Activated CD8-positive, alpha-beta T cell treated with anti-CD3 and anti-CD28 coated beads, Interleukin-2, amount 10 ng/mL, durations not matched to agents 7 days and 5 days (primary cell): ENCODE data around the gene C8A. TPM values are rescaled to one million over a fixed set of nuclear protein-coding genes. Genes with fewer than 3 reads are reported as not detected.

ENCODE experiments used
- ATAC-seq: fragments of 150-1000 bp; cut with Tn5 transposase; one replicate; pipeline ENCODE4 v1.10.0; 2021; ENCODE audit warnings: moderate library complexity
- CTCF ChIA-PET: fragments of 350-600 bp; sonication (Branson Sonifier 250); formaldehyde crosslinking; loops from one replicate; lab custom pipeline; 2021; ENCODE audit warnings: antibody characterized with exemption; lab: Charles Lee
- POLR2A ChIA-PET: fragments of 350-600 bp; sonication (Branson Sonifier 250); formaldehyde crosslinking; loops from one replicate; lab custom pipeline; 2021; ENCODE audit warnings: antibody characterized with exemption; lab: Charles Lee
- DNase-seq: peaks from one replicate; pipeline ENCODE4 v3.0.0-alpha.2; 2020
- H3K27ac Mint-ChIP-seq: one replicate; pipeline ENCODE4 v1.8.0; 2021; ENCODE audit warnings: mild to moderate bottlenecking, mixed read lengths
- H3K27me3 Mint-ChIP-seq: one replicate; pipeline ENCODE4 v1.8.0; 2021; ENCODE audit warnings: low read depth, mixed read lengths
- H3K36me3 Mint-ChIP-seq: one replicate; pipeline ENCODE4 v1.8.0; 2021; ENCODE audit warnings: low read depth, mixed read lengths
- H3K4me1 Mint-ChIP-seq: one replicate; pipeline ENCODE4 v1.8.0; 2021; ENCODE audit warnings: low read depth, mixed read lengths
- H3K4me3 Mint-ChIP-seq: one replicate; pipeline ENCODE4 v1.8.0; 2021; ENCODE audit warnings: mild to moderate bottlenecking, mixed read lengths
- H3K9me3 Mint-ChIP-seq: one replicate; pipeline ENCODE4 v1.8.0; 2022; ENCODE audit warnings: mixed read lengths; ENCODE audit not compliant: insufficient read depth
- total RNA-seq, 2 experiments: library from RNA; stranded (reverse); gene quantifications; one replicate each; pipeline ENCODE4 v1.2.3, GENCODE V29; 2021

C8A gene
- total RNA-seq, 2 experiments from 2014 or later = not detected

DNA sequence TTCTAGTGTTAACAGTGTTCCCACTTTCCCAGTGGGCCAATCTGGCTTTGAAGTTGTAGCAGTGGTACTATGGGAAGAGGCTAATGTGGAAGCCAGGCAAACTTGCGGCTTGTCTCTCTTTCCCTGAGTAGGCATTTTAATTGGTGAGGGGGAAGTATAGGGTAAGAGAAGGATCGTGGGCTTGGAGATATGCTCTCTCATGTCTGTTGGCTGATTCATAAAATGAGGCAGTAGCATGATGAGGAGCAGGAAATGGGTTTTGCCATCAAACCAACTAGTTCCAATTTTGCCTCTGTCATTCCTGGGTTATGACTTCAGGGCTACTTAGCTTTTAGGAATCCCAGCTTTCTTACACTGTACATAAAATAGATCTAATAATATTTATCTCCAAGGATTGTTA is 12.1 kb downstream of the C8A start:
- H3K4me3 Mint-ChIP-seq = no peak overlapping the region
- no peaks in the 10 kb centered on the region for H3K4me1 Mint-ChIP-seq
- no peak overlapping the region for H3K27ac Mint-ChIP-seq
- H3K9me3 Mint-ChIP-seq = no peaks in the 10 kb centered on the region
- CTCF ChIA-PET = no interaction called here
- H3K27me3 Mint-ChIP-seq = no peaks in the 10 kb centered on the region
- no peaks in the 10 kb centered on the region for H3K36me3 Mint-ChIP-seq
- DNase-seq (no peak), ATAC-seq (no peak)
- POLR2A ChIA-PET = no interaction called here

DNA sequence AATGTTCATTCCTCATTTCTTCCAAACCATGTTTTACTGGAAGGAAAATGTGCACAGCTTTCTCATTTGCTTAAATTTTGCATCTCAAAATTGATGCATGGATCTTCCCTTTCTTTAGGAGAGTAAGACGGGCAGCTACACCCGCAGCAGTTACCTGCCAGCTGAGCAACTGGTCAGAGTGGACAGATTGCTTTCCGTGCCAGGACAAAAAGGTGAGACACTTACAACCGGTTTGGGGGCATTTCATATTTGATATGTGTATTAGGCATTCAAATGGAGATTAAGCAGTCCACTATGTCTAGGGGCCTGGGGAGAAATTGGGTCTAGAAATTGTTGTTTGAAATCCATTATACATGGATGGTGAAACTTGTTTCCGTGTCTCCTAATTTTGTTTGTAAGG is 12.9 kb downstream of the C8A start:
- POLR2A ChIA-PET = no interaction called here
- ATAC-seq = no peak
- Mint-ChIP-seq H3K27ac (no peak overlapping the region), H3K4me3 (no peak overlapping the region), H3K27me3 (no peaks in the 10 kb centered on the region), H3K4me1 (no peaks in the 10 kb centered on the region), H3K9me3 (no peaks in the 10 kb centered on the region), H3K36me3 (no peaks in the 10 kb centered on the region)
- CTCF ChIA-PET = no interaction called here
- DNase-seq = no peak

DNA sequence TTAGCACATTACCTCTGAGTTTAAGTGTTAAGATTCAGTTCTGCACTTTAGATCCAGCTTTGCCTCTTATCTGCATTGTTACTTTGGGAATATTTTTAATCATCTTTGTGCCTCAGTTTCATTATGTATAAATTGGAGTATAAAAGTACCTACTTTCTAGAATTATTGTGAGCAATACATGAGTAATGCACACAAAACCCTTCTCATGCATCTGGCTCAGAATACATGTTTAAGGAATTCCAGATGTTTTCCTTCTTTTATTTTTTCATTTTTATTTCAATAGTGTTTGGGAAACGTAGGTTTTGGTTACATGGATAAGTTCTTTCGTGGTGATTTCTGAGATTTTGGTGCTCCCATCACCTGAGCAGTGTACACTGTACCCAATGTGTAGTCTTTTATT is 14.2 kb downstream of the C8A start:
- Mint-ChIP-seq H3K36me3 (no peaks in the 10 kb centered on the region), H3K4me3 (no peak overlapping the region), H3K4me1 (no peaks in the 10 kb centered on the region), H3K27me3 (no peaks in the 10 kb centered on the region), H3K27ac (no peak overlapping the region), H3K9me3 (no peaks in the 10 kb centered on the region)
- ChIA-PET CTCF (no interaction called here), POLR2A (no interaction called here)
- no peak for ATAC-seq
- no peak for DNase-seq

DNA sequence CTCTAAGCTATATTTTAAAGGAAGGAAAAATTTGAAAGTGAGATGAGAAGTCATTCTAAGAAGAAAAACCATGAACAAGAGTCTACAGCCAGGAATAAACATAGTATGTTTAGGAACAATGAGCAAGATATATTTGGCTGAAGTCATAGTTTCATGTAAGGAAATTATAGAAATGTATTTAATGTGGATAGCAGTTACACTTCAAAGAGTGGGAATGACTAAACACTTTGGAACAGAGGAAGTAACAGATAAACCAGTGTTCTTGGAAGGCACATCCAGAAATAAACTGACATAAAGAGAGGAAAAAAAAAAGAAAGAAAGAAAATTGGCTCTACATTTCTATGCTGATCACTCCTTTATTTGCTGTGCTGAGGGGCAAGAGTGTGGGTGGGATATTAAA is 18.0 kb downstream of the C8A start:
- no peaks in the 10 kb centered on the region for H3K4me1 Mint-ChIP-seq
- DNase-seq = no peak
- no peak overlapping the region for H3K27ac Mint-ChIP-seq
- POLR2A ChIA-PET = interaction anchor here (0.7 kb wide), 1 partner anchor 772 kb away, joined by 3 read pairs; no protein-coding TSS in a partner anchor
- H3K4me3 Mint-ChIP-seq = no peak overlapping the region
- H3K27me3 Mint-ChIP-seq = no peaks in the 10 kb centered on the region
- no peak for ATAC-seq
- no peaks in the 10 kb centered on the region for H3K9me3 Mint-ChIP-seq
- CTCF ChIA-PET = no interaction called here
- H3K36me3 Mint-ChIP-seq = no peaks in the 10 kb centered on the region

DNA sequence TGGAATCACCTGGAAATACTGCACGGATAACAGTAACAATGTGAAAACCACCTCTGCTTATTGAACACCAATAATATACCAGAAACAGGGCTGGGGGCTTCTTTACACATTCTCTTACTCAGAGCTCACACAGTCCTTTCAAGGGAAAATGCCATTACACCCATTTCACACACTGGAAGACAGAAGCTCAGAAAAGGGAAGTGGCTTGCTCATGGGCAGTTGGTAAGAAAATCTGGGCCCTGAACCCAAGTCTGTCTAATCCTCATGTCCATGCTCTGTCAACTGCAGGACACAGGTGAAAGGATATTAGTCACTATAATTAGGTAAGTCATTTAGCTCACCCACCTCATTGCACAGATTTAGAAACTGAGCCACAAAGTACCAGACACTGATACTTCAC is 18.6 kb downstream of the C8A start:
- Mint-ChIP-seq H3K9me3 (no peaks in the 10 kb centered on the region), H3K27me3 (no peaks in the 10 kb centered on the region), H3K4me1 (no peaks in the 10 kb centered on the region), H3K36me3 (no peaks in the 10 kb centered on the region), H3K4me3 (no peak overlapping the region), H3K27ac (no peak overlapping the region)
- ATAC-seq = no peak
- ChIA-PET POLR2A (no interaction called here), CTCF (no interaction called here)
- no peak for DNase-seq

DNA sequence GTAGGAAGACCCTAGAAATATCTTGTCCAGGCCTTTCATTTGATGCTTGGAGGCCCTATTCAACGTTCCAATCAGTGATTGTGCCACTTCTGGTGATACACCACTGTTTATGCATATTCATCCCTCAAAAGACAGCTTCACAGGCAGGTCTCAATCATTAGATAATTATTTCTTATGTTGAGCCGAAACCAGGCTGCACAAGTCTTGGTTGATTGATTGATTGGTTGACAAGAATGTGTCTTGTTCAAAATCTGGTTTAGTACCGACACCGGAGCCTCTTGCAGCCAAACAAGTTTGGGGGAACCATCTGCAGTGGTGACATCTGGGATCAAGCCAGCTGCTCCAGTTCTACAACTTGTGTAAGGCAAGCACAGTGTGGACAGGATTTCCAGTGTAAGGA is 20.1 kb downstream of the C8A start:
- Mint-ChIP-seq H3K36me3 (no peaks in the 10 kb centered on the region), H3K27ac (no peak overlapping the region), H3K27me3 (no peaks in the 10 kb centered on the region), H3K9me3 (no peaks in the 10 kb centered on the region), H3K4me1 (no peaks in the 10 kb centered on the region), H3K4me3 (no peak overlapping the region)
- ATAC-seq (no peak), DNase-seq (no peak)
- CTCF ChIA-PET = no interaction called here
- POLR2A ChIA-PET = no interaction called here

DNA sequence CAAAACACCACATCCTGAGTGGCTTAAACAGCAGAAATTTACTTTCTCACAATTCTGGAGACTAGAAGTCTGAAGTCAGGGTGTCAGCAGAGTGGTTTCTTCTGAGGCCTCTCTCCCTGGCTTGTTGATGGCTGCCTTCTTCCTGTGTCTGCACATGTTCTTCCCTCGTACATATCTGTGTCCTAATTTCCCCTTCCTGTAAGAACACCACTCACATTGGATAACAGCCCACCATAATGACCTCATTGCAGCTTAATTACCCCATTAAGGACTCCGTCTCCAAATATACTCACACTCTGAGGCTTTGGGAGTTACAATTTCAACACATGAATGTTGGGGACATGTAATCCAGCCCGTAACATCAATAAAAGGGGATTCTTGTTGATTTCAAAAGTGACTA is 23.4 kb downstream of the C8A start:
- Mint-ChIP-seq H3K4me1 (no peaks in the 10 kb centered on the region), H3K27ac (no peak overlapping the region), H3K27me3 (no peaks in the 10 kb centered on the region), H3K9me3 (no peaks in the 10 kb centered on the region), H3K36me3 (no peaks in the 10 kb centered on the region), H3K4me3 (no peak overlapping the region)
- ChIA-PET CTCF (no interaction called here), POLR2A (no interaction called here)
- ATAC-seq (no peak), DNase-seq (no peak)

DNA sequence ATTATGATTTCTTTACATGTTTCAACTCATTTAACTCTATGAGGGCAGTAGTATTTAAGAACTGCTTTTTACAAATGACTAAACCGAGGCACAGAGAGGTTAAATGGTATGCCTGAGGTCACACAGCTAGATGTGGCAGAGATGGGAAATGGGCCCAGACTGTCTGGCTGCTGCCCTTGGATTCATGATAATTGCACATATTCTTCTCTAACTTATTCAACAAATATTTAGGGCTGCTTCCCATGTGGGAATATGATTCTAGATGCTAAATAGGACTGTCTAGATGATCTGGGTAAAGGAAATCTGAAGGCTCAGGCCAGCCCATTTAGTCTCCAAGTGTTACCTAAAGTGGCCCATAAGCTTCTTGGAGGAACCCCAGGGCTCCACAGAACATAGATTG is 26.2 kb downstream of the C8A start:
- H3K4me1 Mint-ChIP-seq = no peaks in the 10 kb centered on the region
- H3K27ac Mint-ChIP-seq = no peak overlapping the region
- no peaks in the 10 kb centered on the region for H3K36me3 Mint-ChIP-seq
- ChIA-PET POLR2A (no interaction called here), CTCF (no interaction called here)
- H3K9me3 Mint-ChIP-seq = no peaks in the 10 kb centered on the region
- no peaks in the 10 kb centered on the region for H3K27me3 Mint-ChIP-seq
- no peak overlapping the region for H3K4me3 Mint-ChIP-seq
- DNase-seq (no peak), ATAC-seq (no peak)

DNA sequence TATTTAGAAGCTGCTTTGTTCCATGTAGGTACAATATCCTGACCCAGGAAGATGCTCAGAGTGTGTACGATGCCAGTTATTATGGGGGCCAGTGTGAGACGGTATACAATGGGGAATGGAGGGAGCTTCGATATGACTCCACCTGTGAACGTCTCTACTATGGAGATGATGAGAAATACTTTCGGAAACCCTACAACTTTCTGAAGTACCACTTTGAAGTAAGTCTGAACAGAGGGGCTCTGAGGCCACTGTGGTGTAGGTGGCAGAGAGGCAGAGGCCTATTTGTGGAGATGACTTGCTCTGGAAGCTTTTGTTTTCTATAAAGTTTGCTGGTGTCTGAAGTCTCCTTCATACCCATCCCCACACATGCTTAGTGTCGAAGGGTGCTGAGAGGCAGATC is 26.8 kb downstream of the C8A start:
- CTCF ChIA-PET = no interaction called here
- Mint-ChIP-seq H3K4me1 (no peaks in the 10 kb centered on the region), H3K4me3 (no peak overlapping the region), H3K9me3 (no peaks in the 10 kb centered on the region), H3K36me3 (no peaks in the 10 kb centered on the region), H3K27ac (no peak overlapping the region), H3K27me3 (no peaks in the 10 kb centered on the region)
- POLR2A ChIA-PET = no interaction called here
- DNase-seq = no peak
- no peak for ATAC-seq

DNA sequence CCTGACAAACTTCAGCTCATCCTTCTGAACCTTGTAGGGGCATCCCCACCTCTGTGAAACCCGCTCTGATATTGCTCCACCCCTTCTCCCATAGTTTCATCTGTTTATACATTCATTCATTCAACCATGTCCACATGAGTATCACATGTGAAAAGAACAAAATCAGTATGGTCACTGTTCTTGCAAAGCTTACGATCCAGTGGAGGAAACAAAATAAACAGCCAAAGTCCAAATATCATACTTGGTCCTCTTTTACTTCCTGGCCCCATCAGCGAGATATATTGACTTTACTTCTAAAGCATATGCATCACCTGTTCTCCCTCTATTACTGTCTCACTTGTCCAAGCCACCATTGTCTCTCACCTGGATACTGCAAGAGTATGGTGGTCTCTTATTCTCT is 35.6 kb downstream of the C8A start:
- POLR2A ChIA-PET = no interaction called here
- ATAC-seq (no peak), DNase-seq (no peak)
- CTCF ChIA-PET = no interaction called here
- no peaks in the 10 kb centered on the region for H3K36me3 Mint-ChIP-seq
- H3K4me1 Mint-ChIP-seq = no peaks in the 10 kb centered on the region
- no peaks in the 10 kb centered on the region for H3K27me3 Mint-ChIP-seq
- no peak overlapping the region for H3K4me3 Mint-ChIP-seq
- H3K9me3 Mint-ChIP-seq = no peaks in the 10 kb centered on the region
- no peak overlapping the region for H3K27ac Mint-ChIP-seq

DNA sequence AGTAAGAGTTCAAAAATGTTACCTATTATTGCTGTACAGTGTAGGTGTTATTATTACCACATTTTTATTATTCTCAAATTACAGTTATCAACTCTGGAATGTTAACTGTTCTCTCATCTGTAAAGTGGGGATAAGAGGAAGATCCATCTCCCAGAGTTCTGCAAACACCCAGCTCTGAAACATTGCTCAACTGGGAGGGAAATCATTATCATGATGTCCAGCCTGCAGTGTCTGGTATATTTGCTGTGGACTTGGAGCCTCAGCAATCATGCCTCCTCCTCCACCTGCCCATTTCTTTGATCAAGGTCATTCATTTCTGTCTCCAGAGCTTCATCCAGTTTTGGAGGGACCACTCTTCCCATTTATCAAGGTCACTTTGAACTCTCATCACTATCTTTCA is 39.4 kb downstream of the C8A start:
- ChIA-PET CTCF (no interaction called here), POLR2A (no interaction called here)
- Mint-ChIP-seq H3K9me3 (no peaks in the 10 kb centered on the region), H3K27ac (no peak overlapping the region), H3K27me3 (no peaks in the 10 kb centered on the region), H3K36me3 (no peaks in the 10 kb centered on the region), H3K4me1 (no peaks in the 10 kb centered on the region), H3K4me3 (no peak overlapping the region)
- ATAC-seq (no peak), DNase-seq (no peak)

DNA sequence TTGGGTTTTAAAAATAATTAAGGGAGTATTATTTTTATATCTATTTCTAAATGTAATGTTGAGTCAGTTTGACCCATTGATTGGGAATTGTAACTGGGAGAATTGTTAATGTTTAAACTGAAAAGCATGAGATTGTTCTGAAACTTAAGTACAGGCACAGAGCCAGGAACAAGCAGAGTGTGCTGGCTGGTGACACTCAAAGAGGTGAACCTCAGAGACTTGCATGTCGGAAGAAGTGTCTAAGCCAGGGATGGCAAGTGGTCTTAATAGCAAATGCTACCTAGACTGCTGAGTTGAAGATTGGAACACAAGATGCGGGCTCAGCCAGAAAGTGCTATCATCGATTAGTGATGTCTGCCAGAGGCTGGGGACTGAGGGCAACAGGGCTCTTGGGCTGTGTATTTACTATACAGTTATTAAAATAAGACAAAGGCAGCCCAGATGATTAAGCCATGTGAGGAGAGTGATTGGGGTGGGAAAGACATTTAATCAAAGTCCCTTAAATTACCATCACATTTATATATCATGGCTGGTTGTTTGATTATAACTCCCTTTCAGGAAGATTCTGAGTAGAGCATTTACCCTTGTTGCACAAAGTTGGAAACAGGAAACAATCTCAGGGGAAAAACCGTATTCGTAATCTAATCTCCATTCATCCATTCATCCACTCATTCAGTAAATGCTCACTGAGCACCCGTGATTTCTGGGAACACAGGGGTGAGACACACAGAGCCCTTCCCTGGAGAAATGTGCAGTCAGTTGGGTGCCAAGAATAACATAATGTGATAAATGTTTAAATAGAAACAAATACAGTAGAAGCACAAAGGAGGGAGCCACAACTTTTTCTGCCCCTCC is 42.8 kb downstream of the C8A start:
- H3K4me3 Mint-ChIP-seq = no peak overlapping the region
- no peaks in the 10 kb centered on the region for H3K27me3 Mint-ChIP-seq
- ChIA-PET CTCF (no interaction called here), POLR2A (no interaction called here)
- DNase-seq (no peak), ATAC-seq (no peak)
- no peaks in the 10 kb centered on the region for H3K9me3 Mint-ChIP-seq
- H3K27ac Mint-ChIP-seq = no peak overlapping the region
- no peaks in the 10 kb centered on the region for H3K36me3 Mint-ChIP-seq
- no peaks in the 10 kb centered on the region for H3K4me1 Mint-ChIP-seq

DNA sequence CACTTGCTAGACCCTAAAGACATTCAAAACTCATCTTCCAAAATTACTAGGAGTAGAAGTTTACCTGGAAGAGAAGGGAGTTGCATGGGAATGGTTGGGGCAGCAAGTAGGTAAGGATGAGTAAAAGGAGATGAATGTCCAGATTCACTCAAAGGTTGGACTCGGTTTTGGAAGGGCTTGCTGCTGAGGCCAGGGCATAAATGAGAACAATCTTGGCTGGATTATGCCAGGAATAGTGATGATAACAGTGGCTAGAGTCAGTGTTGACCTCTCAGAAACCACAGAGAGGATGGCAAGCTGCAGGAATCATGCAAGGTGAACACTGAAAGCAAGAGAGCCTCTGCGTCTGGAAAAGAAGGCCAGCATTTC is 43.4 kb downstream of the C8A start:
- ChIA-PET CTCF (no interaction called here), POLR2A (no interaction called here)
- no peaks in the 10 kb centered on the region for H3K9me3 Mint-ChIP-seq
- no peak overlapping the region for H3K4me3 Mint-ChIP-seq
- ATAC-seq (no peak), DNase-seq (no peak)
- no peaks in the 10 kb centered on the region for H3K4me1 Mint-ChIP-seq
- H3K27ac Mint-ChIP-seq = no peak overlapping the region
- H3K36me3 Mint-ChIP-seq = no peaks in the 10 kb centered on the region
- H3K27me3 Mint-ChIP-seq = no peaks in the 10 kb centered on the region
